Astrocyte (in vitro differentiated cells and primary cell): ENCODE results near the gene ABCA7. TPM values are rescaled to one million over a fixed set of nuclear protein-coding genes. Genes with fewer than 3 reads are reported as not detected.
A peak's percentile ranks its signal among the peaks of the same experiment; 100 is the strongest.

Experiments
- DNase-seq: peaks from one replicate; pipeline ENCODE4 v3.0.0-alpha.2; 2010; ENCODE audit warnings: low read depth
- FAIRE-seq: peaks from 2 replicates; lab custom pipeline; 2011; peaks lifted over from hg19 to GRCh38; lab: Jason Lieb, UNC
- H2AFZ ChIP-seq: 2 replicates; pipeline ENCODE4 v1.6.0; 2012; ENCODE audit warnings: low read depth, low read length, inconsistent platforms
- H3K27ac ChIP-seq: 2 replicates; pipeline ENCODE4 v1.5.1; 2011; ENCODE audit warnings: low read depth, low read length, inconsistent platforms
- H3K27me3 ChIP-seq: 2 replicates; pipeline ENCODE4 v1.6.0; 2011; ENCODE audit warnings: low read length, inconsistent platforms; ENCODE audit not compliant: insufficient read depth
- H3K36me3 ChIP-seq: 2 replicates; pipeline ENCODE4 v1.5.1; 2011; ENCODE audit warnings: low read length, inconsistent platforms; ENCODE audit not compliant: insufficient read depth
- H3K4me1 ChIP-seq: 2 replicates; pipeline ENCODE4 v1.5.1; 2011; ENCODE audit warnings: low read length, inconsistent platforms; ENCODE audit not compliant: insufficient read depth
- H3K4me2 ChIP-seq: 2 replicates; pipeline ENCODE4 v1.6.0; 2012; ENCODE audit warnings: low read length, inconsistent platforms
- H3K4me3 ChIP-seq: 2 replicates; pipeline ENCODE4 v1.5.1; 2011; ENCODE audit warnings: low read depth, mild to moderate bottlenecking, low read length, inconsistent platforms; ENCODE audit not compliant: insufficient read depth
- H3K79me2 ChIP-seq: 2 replicates; pipeline ENCODE4 v1.6.0; 2012; ENCODE audit warnings: mild to moderate bottlenecking, low read length, inconsistent platforms; ENCODE audit not compliant: insufficient read depth
- H3K9ac ChIP-seq: 2 replicates; pipeline ENCODE4 v1.6.0; 2012; ENCODE audit warnings: mild to moderate bottlenecking, low read length, inconsistent platforms
- H3K9me3 ChIP-seq: 2 replicates; pipeline ENCODE4 v1.5.1; 2012; ENCODE audit warnings: low read depth, mild to moderate bottlenecking, low read length, inconsistent platforms; ENCODE audit not compliant: insufficient read depth
- H4K20me1 ChIP-seq: 2 replicates; pipeline ENCODE4 v1.6.0; 2012; ENCODE audit warnings: low read length, inconsistent platforms; ENCODE audit not compliant: insufficient read depth
- H3K27ac Mint-ChIP-seq: one replicate; pipeline ENCODE4 v1.8.0; 2021; ENCODE audit warnings: mild to moderate bottlenecking, mixed read lengths; ENCODE audit not compliant: unreplicated experiment
- H3K27me3 Mint-ChIP-seq: one replicate; pipeline ENCODE4 v1.8.0; 2021; ENCODE audit warnings: low read depth, mixed read lengths; ENCODE audit not compliant: unreplicated experiment
- H3K36me3 Mint-ChIP-seq: one replicate; pipeline ENCODE4 v1.8.0; 2021; ENCODE audit warnings: low read depth, mixed read lengths; ENCODE audit not compliant: unreplicated experiment
- H3K4me1 Mint-ChIP-seq: one replicate; pipeline ENCODE4 v1.8.0; 2021; ENCODE audit warnings: low read depth, mixed read lengths; ENCODE audit not compliant: unreplicated experiment
- H3K4me3 Mint-ChIP-seq: one replicate; pipeline ENCODE4 v1.8.0; 2021; ENCODE audit warnings: mild to moderate bottlenecking, moderate library complexity, mixed read lengths; ENCODE audit not compliant: unreplicated experiment
- H3K9me3 Mint-ChIP-seq: one replicate; pipeline ENCODE4 v1.8.0; 2021; ENCODE audit warnings: mild to moderate bottlenecking, mixed read lengths; ENCODE audit not compliant: unreplicated experiment
- EZH2 ChIP-seq: IDR thresholded peaks from 2 replicates; pipeline ENCODE4 v1.6.1; 2012; ENCODE audit warnings: mild to moderate bottlenecking, low read length, inconsistent platforms; ENCODE audit not compliant: insufficient read depth
- total RNA-seq: library from RNA; stranded (reverse); gene quantifications from 2 replicates; pipeline ENCODE4 v1.2.1, GENCODE V29; 2021
- TF ChIP-seq, protein P1 (sequence below): IDR thresholded peaks from 2 replicates; pipeline ENCODE4 v1.5.1; 2011; ENCODE audit warnings: low read depth, mild to moderate bottlenecking, inconsistent platforms, low read length, moderate library complexity; ENCODE audit not compliant: insufficient read depth

Gene ABCA7
- total RNA-seq, 1 donor from 2014 or later: 18.4 TPM

DNA sequence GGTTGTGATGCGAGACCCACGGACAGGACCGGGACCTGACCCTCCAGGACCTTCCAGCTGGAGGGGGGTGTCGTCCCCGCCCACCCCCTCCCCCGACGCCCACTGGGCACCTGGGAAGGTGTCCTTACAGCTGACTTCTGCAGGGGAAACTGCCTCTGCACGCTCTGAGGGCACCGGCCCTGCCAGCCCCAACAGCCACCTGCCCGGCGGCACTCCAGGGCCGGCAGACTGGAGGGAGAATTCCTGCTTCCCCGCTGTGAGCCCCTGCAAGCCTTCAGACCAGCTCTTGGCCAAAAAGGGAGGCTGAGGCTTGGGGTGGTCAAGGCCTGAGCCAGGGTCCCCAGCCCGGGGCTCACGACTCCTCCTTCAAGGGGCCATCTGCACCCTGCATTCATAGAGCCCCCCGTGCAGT is 12.3 kb upstream of the ABCA7 start:
- H3K36me3 ChIP-seq: peaks cover 10% of the 10 kb centered on the region
- H2AFZ ChIP-seq: no peak overlapping the region
- H3K4me1 ChIP-seq: peaks cover 23% of the 10 kb centered on the region
- no peaks in the 10 kb centered on the region for H3K9me3 ChIP-seq
- no peaks in the 10 kb centered on the region for H3K27me3 ChIP-seq
- DNase-seq (no peak), FAIRE-seq (no peak)
- peak overlapping the region; percentile 69 for H3K27ac Mint-ChIP-seq
- peaks cover 64% of the 10 kb centered on the region for H3K79me2 ChIP-seq
- no peaks in the 10 kb centered on the region for H3K27me3 Mint-ChIP-seq
- peak overlapping the region; percentile 100 for H3K4me3 ChIP-seq
- TF ChIP-seq, protein P1, sequence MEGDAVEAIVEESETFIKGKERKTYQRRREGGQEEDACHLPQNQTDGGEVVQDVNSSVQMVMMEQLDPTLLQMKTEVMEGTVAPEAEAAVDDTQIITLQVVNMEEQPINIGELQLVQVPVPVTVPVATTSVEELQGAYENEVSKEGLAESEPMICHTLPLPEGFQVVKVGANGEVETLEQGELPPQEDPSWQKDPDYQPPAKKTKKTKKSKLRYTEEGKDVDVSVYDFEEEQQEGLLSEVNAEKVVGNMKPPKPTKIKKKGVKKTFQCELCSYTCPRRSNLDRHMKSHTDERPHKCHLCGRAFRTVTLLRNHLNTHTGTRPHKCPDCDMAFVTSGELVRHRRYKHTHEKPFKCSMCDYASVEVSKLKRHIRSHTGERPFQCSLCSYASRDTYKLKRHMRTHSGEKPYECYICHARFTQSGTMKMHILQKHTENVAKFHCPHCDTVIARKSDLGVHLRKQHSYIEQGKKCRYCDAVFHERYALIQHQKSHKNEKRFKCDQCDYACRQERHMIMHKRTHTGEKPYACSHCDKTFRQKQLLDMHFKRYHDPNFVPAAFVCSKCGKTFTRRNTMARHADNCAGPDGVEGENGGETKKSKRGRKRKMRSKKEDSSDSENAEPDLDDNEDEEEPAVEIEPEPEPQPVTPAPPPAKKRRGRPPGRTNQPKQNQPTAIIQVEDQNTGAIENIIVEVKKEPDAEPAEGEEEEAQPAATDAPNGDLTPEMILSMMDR: no peak
- TF ChIP-seq EZH2: no peak
- H3K4me2 ChIP-seq: peak overlapping the region; percentile 97
- peaks cover 53% of the 10 kb centered on the region for H4K20me1 ChIP-seq
- H3K9ac ChIP-seq: peak overlapping the region; percentile 97
- peaks cover 11% of the 10 kb centered on the region for H3K36me3 Mint-ChIP-seq
- peak overlapping the region; percentile 88 for H3K27ac ChIP-seq
- H3K9me3 Mint-ChIP-seq: no peaks in the 10 kb centered on the region
- peak overlapping the region; percentile 97 for H3K4me3 Mint-ChIP-seq
- peaks cover 13% of the 10 kb centered on the region for H3K4me1 Mint-ChIP-seq

DNA sequence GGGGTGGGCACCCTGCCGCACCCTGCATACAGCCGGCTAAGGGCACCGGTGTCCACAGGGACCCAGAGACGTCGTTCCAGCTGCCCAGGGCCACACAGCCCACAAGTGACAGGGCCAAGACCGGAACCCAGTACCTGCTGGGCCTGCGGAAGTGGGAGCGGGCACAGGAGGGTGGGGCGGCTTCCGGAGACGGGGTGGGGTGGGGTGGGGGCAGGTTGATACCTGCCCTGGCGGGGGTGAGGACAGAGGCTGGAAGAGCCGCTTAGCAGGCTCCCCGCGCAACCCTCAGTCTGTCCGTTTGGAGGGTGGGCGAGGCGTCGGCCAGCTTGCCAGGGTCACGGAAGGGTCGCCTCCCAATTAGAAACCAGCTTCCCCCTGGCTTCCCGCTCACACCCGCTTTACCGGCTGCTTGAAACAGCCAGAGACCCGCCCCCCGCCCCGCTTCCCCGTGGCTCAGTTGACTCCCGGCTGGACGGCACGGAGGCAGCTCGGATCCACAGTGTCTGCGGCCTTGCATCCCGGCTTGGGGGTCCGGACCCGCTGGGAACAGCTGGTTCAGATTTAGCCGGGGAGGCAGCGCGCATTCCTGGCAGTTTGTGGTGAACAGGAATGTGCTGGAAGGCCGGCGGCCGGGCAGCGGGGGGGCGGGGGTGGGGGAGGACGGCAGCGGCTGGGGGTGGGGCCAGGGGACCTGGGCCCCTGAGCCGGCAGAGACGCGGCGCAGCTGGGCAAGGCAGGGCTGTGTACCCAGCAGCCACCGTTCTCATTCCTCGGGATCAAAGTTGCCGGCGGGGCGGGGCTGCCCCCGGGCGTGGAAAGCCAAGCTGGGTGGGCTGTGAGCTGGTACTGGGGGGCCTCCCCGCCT is 11.6 kb upstream of the ABCA7 start:
- Histone ChIP-seq H2AFZ (no peak overlapping the region), H3K27me3 (no peaks in the 10 kb centered on the region), H3K9me3 (no peaks in the 10 kb centered on the region), H3K4me2 (peak overlapping the region; percentile 97), H3K9ac (peak overlapping the region; percentile 97), H3K4me3 (peak overlapping the region; percentile 100), H4K20me1 (peaks cover 59% of the 10 kb centered on the region), H3K27ac (peak overlapping the region; percentile 88), H3K79me2 (peaks cover 69% of the 10 kb centered on the region), H3K36me3 (peaks cover 15% of the 10 kb centered on the region), H3K4me1 (peaks cover 26% of the 10 kb centered on the region)
- TF ChIP-seq EZH2: no peak
- TF ChIP-seq, protein P1: no peak
- Mint-ChIP-seq H3K9me3 (no peaks in the 10 kb centered on the region), H3K4me3 (peak overlapping the region; percentile 97), H3K4me1 (peaks cover 14% of the 10 kb centered on the region), H3K36me3 (peaks cover 12% of the 10 kb centered on the region), H3K27me3 (no peaks in the 10 kb centered on the region), H3K27ac (peak overlapping the region; percentile 69)
- DNase-seq (peak; percentile 89), FAIRE-seq (no peak)
